Activated CD8-positive, alpha-beta memory T cell treated with anti-CD3 and anti-CD28 coated beads for 36 hours (primary cell): ENCODE results near the gene MAD1L1. TPM values are rescaled to one million over a fixed set of nuclear protein-coding genes. Genes with fewer than 3 reads are reported as not detected.
"Not testable (repeated sequence)": the region's sequence is repeated elsewhere in the genome, so short reads cannot be mapped to it uniquely, and the experiment has no call there.

Source experiments
- CTCF ChIA-PET: fragments of 350-600 bp; sonication (Branson Sonifier 250); formaldehyde crosslinking; loops from one replicate; lab custom pipeline; 2021; ENCODE audit warnings: antibody characterized with exemption; lab: Charles Lee
- POLR2A ChIA-PET: fragments of 350-600 bp; sonication (Branson Sonifier 250); formaldehyde crosslinking; loops from one replicate; lab custom pipeline; 2021; ENCODE audit warnings: antibody characterized with exemption; lab: Charles Lee
- total RNA-seq, 2 experiments: library from RNA; stranded (reverse); gene quantifications; one replicate each; pipeline ENCODE4 v1.2.3, GENCODE V29; 2021

Gene MAD1L1
- total RNA-seq, 2 experiments from 2014 or later, result 39.4 to 40.8 TPM

DNA sequence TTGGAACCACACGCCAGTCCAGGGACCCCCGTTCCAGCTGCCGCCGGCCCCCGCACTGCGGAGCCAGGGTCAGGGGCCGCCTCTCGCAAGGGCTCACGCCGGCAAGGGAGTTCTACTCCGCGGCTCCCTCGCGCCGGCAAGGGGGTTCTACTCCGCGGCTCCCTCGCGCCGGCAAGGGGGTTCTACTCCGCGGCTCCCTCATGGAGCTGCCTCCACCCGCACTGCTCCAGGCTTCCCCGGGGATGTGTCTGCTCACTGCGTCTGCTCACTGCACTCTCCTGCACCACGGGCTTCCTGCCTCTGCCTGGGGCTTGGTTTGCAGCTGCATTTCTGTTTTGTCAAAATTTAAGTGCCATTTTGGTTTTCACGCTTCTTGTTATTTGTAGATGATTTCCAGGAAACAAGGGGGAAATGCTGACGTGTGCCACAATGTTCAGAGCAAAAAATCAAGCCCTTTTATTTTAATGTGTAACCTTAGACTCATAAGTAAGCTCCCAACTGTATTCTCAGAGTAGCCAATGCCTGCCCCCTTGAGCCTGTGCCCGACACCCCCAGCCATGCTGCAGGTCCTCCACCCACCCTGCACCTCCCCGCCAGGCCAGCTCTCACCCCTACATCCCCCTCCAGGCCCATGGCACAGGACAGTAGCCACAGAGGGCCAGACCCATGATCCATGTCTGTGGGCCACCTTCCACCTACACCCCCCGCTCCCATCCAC lies 246.2 kb downstream of the MAD1L1 start:
- POLR2A ChIA-PET, result no interaction called here
- CTCF ChIA-PET, result interaction anchor here (0.5 to 0.6 kb wide), 2 partner anchors 262 to 471 kb away, joined by 4 to 5 read pairs; no protein-coding TSS in a partner anchor

- POLR2A ChIA-PET, result no interaction called here
These were observed 246.8 kb downstream of the MAD1L1 start for GRCh38 chr7:1985936-1986335.

GRCh38 chr7:1985042-1985441 lies 247.7 kb downstream of the MAD1L1 start:
- POLR2A ChIA-PET, result no interaction called here
- CTCF ChIA-PET, result no interaction called here

More at GRCh38 chr7:1985936-1986335, 246.8 kb downstream of the MAD1L1 start:
- CTCF ChIA-PET, result interaction anchor here (0.6 kb wide), 1 partner anchor 471 kb away, joined by 4 read pairs; no protein-coding TSS in a partner anchor

GRCh38 chr7:1981878-1982230 lies 250.9 kb downstream of the MAD1L1 start:
- ChIA-PET POLR2A (no interaction called here), CTCF (no interaction called here)

GRCh38 chr7:1981201-1981877 lies 251.4 kb downstream of the MAD1L1 start:
- CTCF ChIA-PET, result no interaction called here
- POLR2A ChIA-PET, result no interaction called here

- ChIA-PET CTCF (no interaction called here), POLR2A (no interaction called here)
These were observed 252.9 kb downstream of the MAD1L1 start for GRCh38 chr7:1979591-1980560.

GRCh38 chr7:1978656-1979590 lies 253.8 kb downstream of the MAD1L1 start:
- POLR2A ChIA-PET, result no interaction called here
- CTCF ChIA-PET, result no interaction called here

- ChIA-PET CTCF (no interaction called here), POLR2A (no interaction called here)
These were observed 254.8 kb downstream of the MAD1L1 start for GRCh38 chr7:1977876-1978441.

- ChIA-PET POLR2A (no interaction called here), CTCF (no interaction called here)
These were observed 255.5 kb downstream of the MAD1L1 start for GRCh38 chr7:1977059-1977875.

DNA sequence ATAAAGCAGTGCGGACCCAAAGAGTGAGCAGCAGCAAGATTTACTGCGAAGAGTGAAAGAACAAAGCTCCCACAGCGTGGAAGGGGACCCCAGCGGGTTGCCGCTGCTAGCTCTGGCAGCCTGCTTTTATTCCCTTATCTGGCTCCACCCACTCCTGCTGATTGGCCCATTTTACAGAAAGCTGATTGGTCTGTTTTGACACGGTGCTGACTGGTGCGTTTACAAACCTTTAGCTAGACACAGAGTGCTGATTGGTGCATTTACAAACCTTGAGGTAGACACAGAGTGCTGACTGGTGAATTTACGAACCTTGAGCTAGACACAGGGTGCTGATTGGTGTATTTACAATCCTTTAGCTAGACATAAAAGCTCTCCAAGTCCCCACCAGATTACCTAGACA lies 256.2 kb downstream of the MAD1L1 start:
- POLR2A ChIA-PET, CTCF ChIA-PET: not testable (repeated sequence)

GRCh38 chr7:1975581-1975980 lies 257.2 kb downstream of the MAD1L1 start:
- POLR2A ChIA-PET, result no interaction called here
- CTCF ChIA-PET, result no interaction called here

- CTCF ChIA-PET, result no interaction called here
- POLR2A ChIA-PET, result no interaction called here
These were observed 257.6 kb downstream of the MAD1L1 start for GRCh38 chr7:1975179-1975578.

DNA sequence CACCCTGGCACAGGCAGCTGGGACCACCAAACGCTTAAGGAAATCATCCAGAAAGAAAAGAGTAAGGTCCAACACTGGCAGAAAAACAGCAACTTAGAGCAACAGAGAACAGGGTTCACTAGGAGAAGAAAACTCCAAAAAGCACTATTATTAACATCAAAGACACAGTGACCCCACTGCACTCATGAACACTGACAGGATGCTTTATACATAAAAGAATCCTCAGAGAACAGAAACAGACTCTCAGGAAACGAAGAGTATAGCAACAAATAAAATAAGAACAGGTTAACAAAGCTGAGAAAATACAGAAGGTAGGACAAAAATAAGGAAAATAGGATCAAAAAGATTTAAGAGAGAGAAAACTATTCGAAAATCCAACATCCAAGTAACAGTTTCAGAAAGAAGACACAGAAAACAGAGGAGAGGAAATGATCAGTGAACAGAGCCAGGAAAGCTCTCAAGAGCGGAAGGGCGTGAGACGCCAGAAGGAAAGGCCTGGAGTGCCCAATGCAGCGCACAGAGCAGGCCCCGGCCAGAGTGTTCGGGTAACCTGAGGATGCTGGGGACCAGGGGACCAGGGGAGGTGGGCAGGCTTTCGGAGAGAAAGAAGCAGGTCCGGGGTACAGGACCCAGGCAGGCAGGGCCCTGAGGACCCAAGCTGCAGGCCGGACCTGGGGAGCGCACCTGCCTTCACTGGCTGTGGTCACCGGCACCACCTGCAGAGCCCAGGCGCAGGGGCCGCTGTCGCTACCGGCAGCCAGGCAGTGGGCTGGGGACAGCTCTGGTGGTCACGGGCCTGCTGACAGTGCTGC lies 258.2 kb downstream of the MAD1L1 start:
- ChIA-PET POLR2A (no interaction called here), CTCF (no interaction called here)

DNA sequence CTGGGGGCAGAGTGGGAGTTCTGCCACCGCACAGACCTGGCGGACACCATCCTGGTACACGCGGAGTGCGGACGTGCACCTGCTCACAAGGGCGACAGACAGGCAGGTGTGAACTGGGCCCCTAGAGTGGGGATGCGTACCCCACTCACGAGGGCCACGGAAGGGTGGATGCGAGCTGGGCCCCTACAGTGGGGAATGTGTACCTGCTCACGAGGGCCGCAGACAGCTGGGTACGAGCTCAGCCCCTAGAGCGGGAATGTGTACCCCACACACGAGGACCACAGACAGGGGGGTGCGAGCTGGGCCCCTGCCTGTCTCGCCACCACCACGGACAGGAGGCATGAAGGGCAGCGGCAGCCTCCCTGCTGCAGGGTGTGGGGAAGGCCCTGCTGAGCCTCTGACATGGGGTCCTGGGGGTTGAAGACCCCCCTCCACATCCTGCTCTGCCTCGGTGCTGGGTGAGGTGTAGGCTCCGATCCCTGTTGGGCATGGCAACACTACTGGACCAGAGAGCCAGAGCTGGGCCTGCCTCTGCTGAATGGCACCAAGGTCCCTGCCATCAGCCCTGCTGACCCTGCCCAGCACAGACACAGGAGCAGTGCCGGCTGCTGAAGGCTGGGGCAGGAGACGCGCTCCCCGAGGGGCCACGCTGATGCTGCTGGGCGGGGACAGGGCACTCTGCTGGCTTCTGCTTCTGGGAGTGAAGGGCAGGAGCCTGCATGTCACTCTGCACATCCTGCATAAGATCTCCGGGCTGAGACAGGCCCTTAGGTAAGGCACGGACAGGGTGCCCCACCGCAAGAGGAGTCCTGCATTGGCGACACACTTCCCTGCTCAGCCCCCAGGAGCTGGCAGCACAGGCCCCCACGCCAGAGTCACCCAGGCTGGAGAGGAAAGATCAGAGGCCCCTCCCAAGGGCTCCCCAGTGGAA lies 259.2 kb downstream of the MAD1L1 start:
- ChIA-PET CTCF (no interaction called here), POLR2A (no interaction called here)

GRCh38 chr7:1972744-1973143 lies 260.0 kb downstream of the MAD1L1 start:
- CTCF ChIA-PET, result no interaction called here
- POLR2A ChIA-PET, result no interaction called here
